ENCODE results near the gene QPRT.

DNA sequence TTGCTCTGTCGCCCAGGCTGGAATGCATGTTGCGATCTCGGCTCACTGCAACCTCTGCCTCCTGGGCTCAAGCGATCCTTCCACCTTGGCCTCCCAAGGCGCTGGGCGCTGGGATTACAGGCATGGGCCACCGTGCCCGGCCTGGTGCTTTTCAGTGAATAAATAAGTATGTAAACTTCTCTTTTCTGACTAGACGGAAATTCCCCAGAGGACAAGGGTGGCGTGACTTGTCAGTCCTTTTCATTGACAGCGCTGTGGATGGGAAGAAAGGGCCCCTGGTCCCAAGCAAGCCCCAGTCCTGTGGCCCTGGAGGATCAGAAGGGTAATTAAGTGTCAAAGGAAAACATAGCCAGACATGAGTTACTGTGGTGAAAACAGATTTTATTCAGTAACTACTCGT, 25.5 kb upstream of the QPRT start:
- TF ChIP-seq, protein P1, sequence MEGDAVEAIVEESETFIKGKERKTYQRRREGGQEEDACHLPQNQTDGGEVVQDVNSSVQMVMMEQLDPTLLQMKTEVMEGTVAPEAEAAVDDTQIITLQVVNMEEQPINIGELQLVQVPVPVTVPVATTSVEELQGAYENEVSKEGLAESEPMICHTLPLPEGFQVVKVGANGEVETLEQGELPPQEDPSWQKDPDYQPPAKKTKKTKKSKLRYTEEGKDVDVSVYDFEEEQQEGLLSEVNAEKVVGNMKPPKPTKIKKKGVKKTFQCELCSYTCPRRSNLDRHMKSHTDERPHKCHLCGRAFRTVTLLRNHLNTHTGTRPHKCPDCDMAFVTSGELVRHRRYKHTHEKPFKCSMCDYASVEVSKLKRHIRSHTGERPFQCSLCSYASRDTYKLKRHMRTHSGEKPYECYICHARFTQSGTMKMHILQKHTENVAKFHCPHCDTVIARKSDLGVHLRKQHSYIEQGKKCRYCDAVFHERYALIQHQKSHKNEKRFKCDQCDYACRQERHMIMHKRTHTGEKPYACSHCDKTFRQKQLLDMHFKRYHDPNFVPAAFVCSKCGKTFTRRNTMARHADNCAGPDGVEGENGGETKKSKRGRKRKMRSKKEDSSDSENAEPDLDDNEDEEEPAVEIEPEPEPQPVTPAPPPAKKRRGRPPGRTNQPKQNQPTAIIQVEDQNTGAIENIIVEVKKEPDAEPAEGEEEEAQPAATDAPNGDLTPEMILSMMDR (IDR thresholded peaks at IDR 0.05; ENCODE audit: low read depth, low read length), result no peak
- TF ChIP-seq EZH2phosphoT487 (IDR thresholded peaks at IDR 0.05; ENCODE audit: low read depth), result no peak
